Measurements from ENCODE around the gene MARVELD3. TPM values are rescaled to one million over a fixed set of nuclear protein-coding genes. Genes with fewer than 3 reads are reported as not detected.

The MARVELD3 gene
- total and polyA plus RNA-seq, 8 donors, result 1.2 to 480 (median 2.3) TPM

GRCh38 chr16:71618429-71618828 lies 7.6 kb upstream of the MARVELD3 start:
- intact Hi-C loops (cut with DNase I; ENCODE audit: low total_unique reads), result no loop called here
- Histone ChIP-seq H3K9me3 (peaks cover 0 to 6% (median 2%) of the 10 kb centered on the region in 4 donors), H3K36me3 (no peaks in the 10 kb centered on the region), H3K4me3 (no peak overlapping the region), H3K27ac (no peak overlapping the region), H3K4me1 (no peaks in the 10 kb centered on the region), H3K27me3 (peaks cover 0 to 52% (median 0%) of the 10 kb centered on the region in 3 donors)
- no peak for DNase-seq
- no peak for TF ChIP-seq EP300 (IDR thresholded peaks at IDR 0.05)
- TF ChIP-seq POLR2A (IDR thresholded peaks at IDR 0.05), result no peak
- TF ChIP-seq CTCF (IDR thresholded peaks at IDR 0.05), result no peak
- TF ChIP-seq POLR2AphosphoS5 (IDR thresholded peaks at IDR 0.05), result no peak
- 68 to 83% (median 81%) methylated on average over 4 of the region's 4 CpGs for WGBS, 5 donors

- no peak for TF ChIP-seq CTCF (IDR thresholded peaks at IDR 0.05)
- TF ChIP-seq EP300 (IDR thresholded peaks at IDR 0.05), result no peak
- TF ChIP-seq POLR2A (IDR thresholded peaks at IDR 0.05), result no peak
- TF ChIP-seq POLR2AphosphoS5 (IDR thresholded peaks at IDR 0.05), result no peak
- Histone ChIP-seq H3K27me3 (peaks cover 0 to 53% (median 22%) of the 10 kb centered on the region in 3 donors), H3K27ac (no peak overlapping the region), H3K36me3 (no peaks in the 10 kb centered on the region), H3K9me3 (peaks cover 0 to 6% (median 2%) of the 10 kb centered on the region in 4 donors), H3K4me1 (peaks cover 12 to 15% (median 15%) of the 10 kb centered on the region in 4 donors), H3K4me3 (no peak overlapping the region)
- no peak for DNase-seq
- intact Hi-C loops (cut with DNase I; ENCODE audit: low total_unique reads), result loop anchor here (10.0 kb wide), 1 partner anchor 207 kb away; no protein-coding TSS in a partner anchor
Measured at GRCh38 chr16:71622088-71622487, 3.9 kb upstream of the MARVELD3 start.

- intact Hi-C loops (cut with DNase I; ENCODE audit: low total_unique reads), result loop anchor here (10.0 kb wide), 1 partner anchor 209 kb away; no protein-coding TSS in a partner anchor
- H3K4me3 ChIP-seq, result no peak overlapping the region
Measured at GRCh38 chr16:71623597-71623996, 2.4 kb upstream of the MARVELD3 start.

GRCh38 chr16:71625113-71625850 lies 702 bp upstream of the MARVELD3 start:
- TF ChIP-seq EP300 (IDR thresholded peaks at IDR 0.05), result no peak
- no peak for TF ChIP-seq CTCF (IDR thresholded peaks at IDR 0.05)
- no peak for TF ChIP-seq POLR2AphosphoS5 (IDR thresholded peaks at IDR 0.05)
- no peak for DNase-seq
- H3K4me3 ChIP-seq, result peak overlapping the region; percentile 47 to 79 (median 50)
- H3K27me3 ChIP-seq, result peaks cover 0 to 59% (median 24%) of the 10 kb centered on the region in 3 donors
- H3K36me3 ChIP-seq, result no peaks in the 10 kb centered on the region
- 82 to 90% (median 88%) methylated on average over 7 of the region's 7 CpGs for WGBS, 5 donors
- intact Hi-C loops (cut with DNase I; ENCODE audit: low total_unique reads), result loop anchor here (10.0 kb wide), 1 partner anchor 210 kb away; no protein-coding TSS in a partner anchor
- H3K9me3 ChIP-seq, result peaks cover 0 to 3% (median 0%) of the 10 kb centered on the region in 4 donors
- H3K27ac ChIP-seq, result no peak overlapping the region
- H3K4me1 ChIP-seq, result peaks cover 12 to 26% (median 18%) of the 10 kb centered on the region in 4 donors

More at GRCh38 chr16:71623597-71623996, 2.4 kb upstream of the MARVELD3 start:
- no peak for DNase-seq
- TF ChIP-seq POLR2A (IDR thresholded peaks at IDR 0.05), result no peak
- no peak for TF ChIP-seq POLR2AphosphoS5 (IDR thresholded peaks at IDR 0.05)
- TF ChIP-seq EP300 (IDR thresholded peaks at IDR 0.05), result no peak
- no peak for TF ChIP-seq CTCF (IDR thresholded peaks at IDR 0.05)
- H3K36me3 ChIP-seq, result no peaks in the 10 kb centered on the region
- peaks cover 0 to 6% (median 2%) of the 10 kb centered on the region in 4 donors for H3K9me3 ChIP-seq
- peaks cover 12 to 26% (median 18%) of the 10 kb centered on the region in 4 donors for H3K4me1 ChIP-seq
- 52 to 72% (median 61%) methylated on average over 3 of the region's 3 CpGs for WGBS, 5 donors
- peaks cover 0 to 59% (median 24%) of the 10 kb centered on the region in 3 donors for H3K27me3 ChIP-seq
- no peak overlapping the region for H3K27ac ChIP-seq
